IPS-NIHi11 (cell line): ENCODE measurements around the gene RPLP2.
A peak's percentile ranks its signal among the peaks of the same experiment; 100 is the strongest.

Experiments used
- DNase-seq: peaks from one replicate; pipeline ENCODE4 v3.0.0; 2012; ENCODE audit warnings: mixed read lengths, low spot score

The RPLP2 gene

GRCh38 chr11:791658-792534, 17.9 kb upstream of the RPLP2 start:
- DNase-seq = no peak

GRCh38 chr11:792535-792821, 17.3 kb upstream of the RPLP2 start:
- DNase-seq = no peak

- no peak for DNase-seq
Measured at GRCh38 chr11:792873-793272, 16.9 kb upstream of the RPLP2 start.

- no peak for DNase-seq
Measured at GRCh38 chr11:793556-793955, 16.2 kb upstream of the RPLP2 start.

GRCh38 chr11:794013-794765, 15.6 kb upstream of the RPLP2 start:
- no peak for DNase-seq

GRCh38 chr11:794766-795633, 14.8 kb upstream of the RPLP2 start:
- DNase-seq = no peak

- DNase-seq = no peak
Measured at GRCh38 chr11:795634-796564, 13.9 kb upstream of the RPLP2 start.

- no peak for DNase-seq
Measured at GRCh38 chr11:796565-797295, 13.0 kb upstream of the RPLP2 start.

- peak; percentile 79 for DNase-seq
Measured at GRCh38 chr11:797296-798092, 12.3 kb upstream of the RPLP2 start.

GRCh38 chr11:798093-798713, 11.6 kb upstream of the RPLP2 start, which contains the start of gene SLC25A22:
Gene SLC25A22 (minus strand): TSS chr11:798281. CDS start chr11:795006, 3,275 bp downstream.
- peak; percentile 99 for DNase-seq

- DNase-seq = no peak
Measured at GRCh38 chr11:799641-800316, 10.0 kb upstream of the RPLP2 start.

GRCh38 chr11:800473-800872, 9.3 kb upstream of the RPLP2 start:
- no peak for DNase-seq

GRCh38 chr11:801097-801780, 8.5 kb upstream of the RPLP2 start:
- DNase-seq = no peak

- DNase-seq = no peak
Measured at GRCh38 chr11:802018-802617, 7.6 kb upstream of the RPLP2 start.

GRCh38 chr11:802693-803466, 6.9 kb upstream of the RPLP2 start:
- DNase-seq = no peak

- no peak for DNase-seq
Measured at GRCh38 chr11:803467-803742, 6.4 kb upstream of the RPLP2 start.
